ENCODE data around the gene COLEC12. TPM values are rescaled to one million over a fixed set of nuclear protein-coding genes. Genes with fewer than 3 reads are reported as not detected.
"Not testable (repeated sequence)": the region's sequence is repeated elsewhere in the genome, so short reads cannot be mapped to it uniquely, and the experiment has no call there.

The COLEC12 gene
- total RNA-seq, 4 donors from 2014 or later = 20.2 to 81.3 (median 29.1) TPM

DNA sequence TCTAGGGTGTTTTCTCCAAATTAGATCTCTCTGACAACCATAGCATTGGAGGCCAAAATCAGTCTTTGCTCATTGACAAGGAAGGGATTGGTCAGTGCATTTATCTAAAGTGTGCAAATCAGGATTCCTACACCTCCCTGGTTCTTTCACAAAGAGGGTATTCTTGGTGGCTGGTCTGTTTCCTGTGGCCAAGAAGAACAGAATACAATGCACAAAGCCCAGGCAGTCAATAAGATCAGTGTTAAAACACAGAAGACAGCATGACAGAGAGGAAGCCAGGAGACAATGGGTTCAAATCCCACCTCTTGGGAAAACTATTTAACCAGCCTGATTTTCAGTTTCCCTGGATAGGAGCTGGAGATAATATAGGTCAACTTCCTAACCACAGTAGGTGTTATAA is 186.6 kb downstream of the COLEC12 start:
- Histone ChIP-seq H3K36me3 (no peaks in the 10 kb centered on the region), H3K27ac (no peak overlapping the region), H3K9me3 (no peaks in the 10 kb centered on the region), H3K4me1 (no peaks in the 10 kb centered on the region), H3K27me3 (no peaks in the 10 kb centered on the region), H3K4me3 (no peak overlapping the region)
- no peak for DNase-seq
- intact Hi-C loops (cut with DNase I; ENCODE audit: low total_unique reads) = no loop called here
- TF ChIP-seq, protein P1, sequence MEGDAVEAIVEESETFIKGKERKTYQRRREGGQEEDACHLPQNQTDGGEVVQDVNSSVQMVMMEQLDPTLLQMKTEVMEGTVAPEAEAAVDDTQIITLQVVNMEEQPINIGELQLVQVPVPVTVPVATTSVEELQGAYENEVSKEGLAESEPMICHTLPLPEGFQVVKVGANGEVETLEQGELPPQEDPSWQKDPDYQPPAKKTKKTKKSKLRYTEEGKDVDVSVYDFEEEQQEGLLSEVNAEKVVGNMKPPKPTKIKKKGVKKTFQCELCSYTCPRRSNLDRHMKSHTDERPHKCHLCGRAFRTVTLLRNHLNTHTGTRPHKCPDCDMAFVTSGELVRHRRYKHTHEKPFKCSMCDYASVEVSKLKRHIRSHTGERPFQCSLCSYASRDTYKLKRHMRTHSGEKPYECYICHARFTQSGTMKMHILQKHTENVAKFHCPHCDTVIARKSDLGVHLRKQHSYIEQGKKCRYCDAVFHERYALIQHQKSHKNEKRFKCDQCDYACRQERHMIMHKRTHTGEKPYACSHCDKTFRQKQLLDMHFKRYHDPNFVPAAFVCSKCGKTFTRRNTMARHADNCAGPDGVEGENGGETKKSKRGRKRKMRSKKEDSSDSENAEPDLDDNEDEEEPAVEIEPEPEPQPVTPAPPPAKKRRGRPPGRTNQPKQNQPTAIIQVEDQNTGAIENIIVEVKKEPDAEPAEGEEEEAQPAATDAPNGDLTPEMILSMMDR (IDR thresholded peaks at IDR 0.05) = no peak
- TF ChIP-seq POLR2A (IDR thresholded peaks at IDR 0.05) = no peak

DNA sequence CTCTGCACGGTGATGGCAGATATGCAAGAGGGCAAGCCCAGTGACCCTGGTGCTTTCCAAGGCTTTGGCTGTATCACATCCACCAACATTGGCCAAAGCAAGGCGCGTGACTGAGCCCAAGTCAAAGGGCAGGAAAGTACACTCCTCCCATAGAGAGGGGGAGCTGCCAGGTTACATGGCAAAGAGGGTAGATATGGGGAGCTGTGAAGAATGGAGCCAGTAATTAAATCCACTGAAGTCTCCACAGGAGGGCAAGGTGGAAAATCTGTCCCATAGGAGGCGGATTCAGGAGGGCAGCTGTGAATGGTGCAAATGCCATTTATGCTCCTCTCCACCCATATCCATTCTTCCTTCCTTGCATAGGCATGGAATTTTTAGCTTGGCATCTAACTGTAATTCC is 188.1 kb downstream of the COLEC12 start:
- intact Hi-C loops (cut with DNase I; ENCODE audit: low total_unique reads) = no loop called here

DNA sequence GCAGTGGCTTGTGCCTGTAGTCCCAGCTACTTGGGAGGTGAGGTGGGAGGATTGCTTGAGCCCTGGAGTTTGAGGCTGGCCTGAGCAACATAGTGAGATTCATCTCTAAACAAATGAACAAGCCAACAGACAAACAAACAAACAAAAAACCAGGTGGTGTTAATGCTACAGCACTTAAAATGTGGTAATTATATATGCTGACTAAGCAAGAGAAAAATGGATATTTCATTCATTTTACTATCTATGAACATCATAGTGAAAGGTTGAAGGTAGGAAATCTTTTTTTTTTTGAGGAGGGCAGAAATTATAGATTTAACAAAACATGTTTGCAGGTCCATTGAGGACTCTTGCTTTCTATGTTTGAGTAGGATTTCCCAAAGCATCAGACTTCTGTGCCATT is 190.5 kb downstream of the COLEC12 start:
- no peak for DNase-seq
- no peak overlapping the region for H3K27ac ChIP-seq
- no peak overlapping the region for H3K4me3 ChIP-seq
- H3K27me3 ChIP-seq = no peaks in the 10 kb centered on the region
- H3K4me1 ChIP-seq = no peaks in the 10 kb centered on the region
- no peaks in the 10 kb centered on the region for H3K9me3 ChIP-seq
- TF ChIP-seq, protein P1 (IDR thresholded peaks at IDR 0.05) = no peak
- no peak for TF ChIP-seq POLR2A (IDR thresholded peaks at IDR 0.05)
- intact Hi-C loops (cut with DNase I; ENCODE audit: low total_unique reads) = no loop called here
- no peaks in the 10 kb centered on the region for H3K36me3 ChIP-seq

More for the DNA sequence above, 188.1 kb downstream of the COLEC12 start:
- Histone ChIP-seq H3K27me3 (no peaks in the 10 kb centered on the region), H3K4me3 (no peak overlapping the region), H3K36me3 (no peaks in the 10 kb centered on the region), H3K9me3 (no peaks in the 10 kb centered on the region), H3K27ac (no peak overlapping the region), H3K4me1 (no peaks in the 10 kb centered on the region)
- DNase-seq = no peak
- TF ChIP-seq, protein P1 (IDR thresholded peaks at IDR 0.05) = no peak
- TF ChIP-seq POLR2A (IDR thresholded peaks at IDR 0.05) = no peak

DNA sequence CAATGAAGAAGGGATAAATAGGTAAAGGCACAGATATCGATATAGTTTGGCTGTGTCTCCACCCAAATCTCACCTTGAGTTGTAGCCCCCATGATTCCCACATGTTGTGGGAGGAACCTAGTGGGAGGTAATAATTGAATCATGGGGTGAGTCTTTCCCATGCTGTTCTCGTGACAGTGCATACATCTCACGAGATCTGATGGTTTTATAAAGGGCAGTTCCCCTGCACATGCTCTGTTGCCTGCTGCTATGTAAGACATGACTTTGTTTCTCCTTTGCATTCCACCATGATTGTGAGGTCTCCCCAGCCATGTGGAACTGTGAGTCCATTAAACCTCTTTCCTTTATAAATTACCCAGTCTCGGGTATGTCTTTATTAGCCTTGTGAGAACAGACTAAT is 192.4 kb downstream of the COLEC12 start:
- H3K27ac ChIP-seq; H3K4me3 ChIP-seq; intact Hi-C loops (cut with DNase I; ENCODE audit: low total_unique reads); H3K27me3 ChIP-seq; H3K4me1 ChIP-seq; H3K9me3 ChIP-seq; H3K36me3 ChIP-seq; DNase-seq: not testable (repeated sequence)

DNA sequence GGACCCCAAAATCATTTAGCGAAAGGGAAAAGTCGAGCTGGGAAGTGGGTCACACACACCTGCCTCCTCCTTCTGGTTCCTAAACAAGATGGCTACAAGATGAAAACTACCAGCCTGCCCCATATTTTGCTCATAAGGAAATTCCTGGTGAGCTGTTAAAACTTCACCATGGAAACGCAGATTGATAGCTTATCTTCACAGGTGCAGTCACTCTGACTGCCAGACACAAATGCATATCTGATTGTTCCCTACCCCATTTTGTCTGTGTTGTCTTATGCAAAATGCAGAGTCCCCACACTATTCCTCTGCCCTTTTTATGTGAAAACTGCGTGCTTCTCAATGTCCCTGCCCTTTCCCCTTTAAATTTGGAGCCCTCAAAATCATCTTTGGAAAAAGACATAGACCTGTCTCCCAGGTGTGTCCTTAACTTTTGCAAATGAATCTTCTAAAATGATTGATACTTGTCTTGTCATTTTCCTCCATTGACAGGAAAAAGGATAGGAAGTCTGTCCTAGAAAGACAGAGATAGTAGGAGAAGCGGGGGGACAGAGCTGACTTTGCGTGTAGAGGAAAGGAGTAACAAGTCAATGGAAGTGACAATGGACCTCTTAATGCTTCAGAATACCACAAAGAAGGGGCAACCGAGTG is 193.8 kb downstream of the COLEC12 start:
- no peak overlapping the region for H3K27ac ChIP-seq
- TF ChIP-seq, protein P1 (IDR thresholded peaks at IDR 0.05) = no peak
- no peak for TF ChIP-seq POLR2A (IDR thresholded peaks at IDR 0.05)
- intact Hi-C loops (cut with DNase I; ENCODE audit: low total_unique reads) = no loop called here
- H3K4me3 ChIP-seq = no peak overlapping the region
- H3K36me3 ChIP-seq = no peaks in the 10 kb centered on the region
- no peaks in the 10 kb centered on the region for H3K9me3 ChIP-seq
- no peaks in the 10 kb centered on the region for H3K27me3 ChIP-seq
- no peak for DNase-seq
- no peaks in the 10 kb centered on the region for H3K4me1 ChIP-seq
